ENCODE measurements around the gene PC. TPM values are rescaled to one million over a fixed set of nuclear protein-coding genes. Genes with fewer than 3 reads are reported as not detected.

The PC gene
- total and polyA plus RNA-seq, 2 experiments from 2014 or later, result 18.3 to 21.7 TPM

GRCh38 chr11:66863428-66864125, 94.6 kb downstream of the PC start:
- H3K36me3 ChIP-seq (ENCODE audit: insufficient read depth), result no peaks in the 10 kb centered on the region
- H3K27me3 ChIP-seq (ENCODE audit: insufficient read depth), result no peaks in the 10 kb centered on the region
- Mint-ChIP-seq H3K27ac (no peak overlapping the region), H3K27me3 (ENCODE audit: insufficient read depth, low read depth, poor library complexity) (peaks cover 21% of the 10 kb centered on the region), H3K36me3 (ENCODE audit: low read depth) (peaks cover 5% of the 10 kb centered on the region; the same call in 2 of the 3 replicates), H3K4me1 (peaks cover 10% of the 10 kb centered on the region), H3K9me3 (no peaks in the 10 kb centered on the region; the same call in 2 of the 3 replicates), H3K4me3 (no peak overlapping the region)
- no peak overlapping the region for H3K4me2 ChIP-seq
- H4K20me1 ChIP-seq (replicated peaks; ENCODE audit: insufficient read depth), result no peaks in the 10 kb centered on the region
- H3K9me2 ChIP-seq (ENCODE audit: insufficient read depth), result no peaks in the 10 kb centered on the region
- no peaks in the 10 kb centered on the region for H3F3A ChIP-seq (replicated peaks; ENCODE audit: low read depth)
- ATAC-seq, result no peak
- no peak overlapping the region for H3K4me3 ChIP-seq
- no peak for TF ChIP-seq CREB1 (CRISPR knock-in tag; IDR thresholded peaks at IDR 0.05; ENCODE audit: low read depth)
- TF ChIP-seq NANOG (IDR thresholded peaks at IDR 0.05; ENCODE audit: borderline replicate concordance), result no peak
- no peak for TF ChIP-seq EZH2 (IDR thresholded peaks at IDR 0.05; ENCODE audit: low read depth, unreplicated experiment)
- no peak for TF ChIP-seq ZNF462 (CRISPR knock-in tag; IDR thresholded peaks at IDR 0.05)
- TF ChIP-seq EZH2phosphoT487 (IDR thresholded peaks at IDR 0.05; ENCODE audit: unreplicated experiment), result no peak
- no peak for TF ChIP-seq JUNB (IDR thresholded peaks at IDR 0.05; ENCODE audit: unreplicated experiment)
- no peak for TF ChIP-seq ETS1 (IDR thresholded peaks at IDR 0.05)
- TF ChIP-seq, protein P1, sequence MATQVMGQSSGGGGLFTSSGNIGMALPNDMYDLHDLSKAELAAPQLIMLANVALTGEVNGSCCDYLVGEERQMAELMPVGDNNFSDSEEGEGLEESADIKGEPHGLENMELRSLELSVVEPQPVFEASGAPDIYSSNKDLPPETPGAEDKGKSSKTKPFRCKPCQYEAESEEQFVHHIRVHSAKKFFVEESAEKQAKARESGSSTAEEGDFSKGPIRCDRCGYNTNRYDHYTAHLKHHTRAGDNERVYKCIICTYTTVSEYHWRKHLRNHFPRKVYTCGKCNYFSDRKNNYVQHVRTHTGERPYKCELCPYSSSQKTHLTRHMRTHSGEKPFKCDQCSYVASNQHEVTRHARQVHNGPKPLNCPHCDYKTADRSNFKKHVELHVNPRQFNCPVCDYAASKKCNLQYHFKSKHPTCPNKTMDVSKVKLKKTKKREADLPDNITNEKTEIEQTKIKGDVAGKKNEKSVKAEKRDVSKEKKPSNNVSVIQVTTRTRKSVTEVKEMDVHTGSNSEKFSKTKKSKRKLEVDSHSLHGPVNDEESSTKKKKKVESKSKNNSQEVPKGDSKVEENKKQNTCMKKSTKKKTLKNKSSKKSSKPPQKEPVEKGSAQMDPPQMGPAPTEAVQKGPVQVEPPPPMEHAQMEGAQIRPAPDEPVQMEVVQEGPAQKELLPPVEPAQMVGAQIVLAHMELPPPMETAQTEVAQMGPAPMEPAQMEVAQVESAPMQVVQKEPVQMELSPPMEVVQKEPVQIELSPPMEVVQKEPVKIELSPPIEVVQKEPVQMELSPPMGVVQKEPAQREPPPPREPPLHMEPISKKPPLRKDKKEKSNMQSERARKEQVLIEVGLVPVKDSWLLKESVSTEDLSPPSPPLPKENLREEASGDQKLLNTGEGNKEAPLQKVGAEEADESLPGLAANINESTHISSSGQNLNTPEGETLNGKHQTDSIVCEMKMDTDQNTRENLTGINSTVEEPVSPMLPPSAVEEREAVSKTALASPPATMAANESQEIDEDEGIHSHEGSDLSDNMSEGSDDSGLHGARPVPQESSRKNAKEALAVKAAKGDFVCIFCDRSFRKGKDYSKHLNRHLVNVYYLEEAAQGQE (IDR thresholded peaks at IDR 0.05; ENCODE audit: unreplicated experiment), result no peak
- TF ChIP-seq ZNF331 (CRISPR knock-in tag; IDR thresholded peaks at IDR 0.05; ENCODE audit: low read depth), result no peak
- no peak for TF ChIP-seq STAT1 (IDR thresholded peaks at IDR 0.05; ENCODE audit: unreplicated experiment)
- H3K79me2 ChIP-seq (replicated peaks; ENCODE audit: insufficient read depth), result no peaks in the 10 kb centered on the region
- no peak overlapping the region for H2AFZ ChIP-seq
- DNase-seq (ENCODE audit: low spot score), result no peak
- H3K27ac ChIP-seq (ENCODE audit: low read depth), result no peak overlapping the region
- H3K4me1 ChIP-seq (ENCODE audit: insufficient read depth), result no peaks in the 10 kb centered on the region; the same call in 1 of the 2 replicates
